ENCODE measurements around the gene USH1G. TPM values are rescaled to one million over a fixed set of nuclear protein-coding genes. Genes with fewer than 3 reads are reported as not detected.
A peak's percentile ranks its signal among the peaks of the same experiment; 100 is the strongest.
"Not testable (repeated sequence)": the region's sequence is repeated elsewhere in the genome, so short reads cannot be mapped to it uniquely, and the experiment has no call there.

The USH1G gene
- not detected in 2 replicates for total RNA-seq

GRCh38 chr17:74922694-74923537 is at the start of gene USH1G:
Gene USH1G (minus strand): TSS chr17:74923255. CDS start chr17:74923073, 182 bp downstream.
- no peak for DNase-seq (ENCODE audit: low spot score)
- H3K4me1 Mint-ChIP-seq (ENCODE audit: low read depth) = no peaks in the 10 kb centered on the region
- no peak within 1 kb of the TSS for H3K27ac Mint-ChIP-seq
- H3K9me3 Mint-ChIP-seq = no peaks in the 10 kb centered on the region
- no peaks in the 10 kb centered on the region for H3K36me3 Mint-ChIP-seq (ENCODE audit: low read depth)
- H3K27me3 Mint-ChIP-seq (ENCODE audit: insufficient read depth) = peaks cover 51% of the 10 kb centered on the region
- no peak within 1 kb of the TSS for H3K4me3 Mint-ChIP-seq
- intact Hi-C loops (cut with micrococcal nuclease) = loop anchor here (1.0 kb wide), 1 partner anchor 35 kb away; no protein-coding TSS in a partner anchor

- H3K9me3 Mint-ChIP-seq = no peaks in the 10 kb centered on the region
- H3K27me3 Mint-ChIP-seq (ENCODE audit: insufficient read depth) = peaks cover 52% of the 10 kb centered on the region
- H3K4me3 Mint-ChIP-seq = peak within 1 kb of the TSS; percentile 80
- intact Hi-C loops (cut with micrococcal nuclease) = loop anchor here (1.0 to 2.0 kb wide), 3 partner anchors 10 to 52 kb away; partner anchors contain the start of gene CDR2L
- H3K27ac Mint-ChIP-seq = peak within 1 kb of the TSS; percentile 31
- peaks cover 6% of the 10 kb centered on the region for H3K4me1 Mint-ChIP-seq (ENCODE audit: low read depth)
- no peaks in the 10 kb centered on the region for H3K36me3 Mint-ChIP-seq (ENCODE audit: low read depth)
- peak; percentile 54 for DNase-seq (ENCODE audit: low spot score)
These were observed 49.3 kb upstream of the USH1G start, which contains the start of gene HID1 for GRCh38 chr17:74972107-74972972. Gene HID1 (minus strand): TSS chr17:74972759. CDS start chr17:74972656, 103 bp downstream.

DNA sequence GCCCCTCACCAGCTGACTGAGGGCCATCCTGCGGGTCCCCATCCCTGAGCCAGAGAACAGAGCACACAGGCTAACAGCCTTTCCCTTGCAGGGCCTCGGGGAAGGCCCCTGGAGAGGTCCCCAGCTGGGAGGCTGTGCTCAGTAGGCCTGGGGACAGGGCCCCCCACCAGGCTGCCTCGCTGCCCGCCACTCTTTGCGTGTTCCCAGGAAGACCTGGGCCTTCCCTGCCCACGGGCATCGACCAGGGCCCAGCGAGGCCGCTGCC is 48.7 kb upstream of the USH1G start:
- Mint-ChIP-seq H3K27me3 (ENCODE audit: insufficient read depth) (peaks cover 52% of the 10 kb centered on the region), H3K4me3 (no peak overlapping the region), H3K9me3 (no peaks in the 10 kb centered on the region), H3K4me1 (ENCODE audit: low read depth) (peaks cover 6% of the 10 kb centered on the region), H3K36me3 (ENCODE audit: low read depth) (no peaks in the 10 kb centered on the region), H3K27ac (no peak overlapping the region)
- intact Hi-C loops (cut with micrococcal nuclease) = loop anchor here (1.0 to 2.0 kb wide), 3 partner anchors 11 to 53 kb away; partner anchors contain the start of gene CDR2L
- DNase-seq (ENCODE audit: low spot score) = no peak

GRCh38 chr17:74971069-74971841 is 48.2 kb upstream of the USH1G start:
- Mint-ChIP-seq H3K27me3 (ENCODE audit: insufficient read depth) (peaks cover 52% of the 10 kb centered on the region), H3K9me3 (no peaks in the 10 kb centered on the region), H3K27ac (no peak overlapping the region), H3K4me1 (ENCODE audit: low read depth) (peaks cover 6% of the 10 kb centered on the region), H3K36me3 (ENCODE audit: low read depth) (no peaks in the 10 kb centered on the region), H3K4me3 (peak overlapping the region; percentile 54)
- intact Hi-C loops (cut with micrococcal nuclease) = no loop called here
- no peak for DNase-seq (ENCODE audit: low spot score)

DNA sequence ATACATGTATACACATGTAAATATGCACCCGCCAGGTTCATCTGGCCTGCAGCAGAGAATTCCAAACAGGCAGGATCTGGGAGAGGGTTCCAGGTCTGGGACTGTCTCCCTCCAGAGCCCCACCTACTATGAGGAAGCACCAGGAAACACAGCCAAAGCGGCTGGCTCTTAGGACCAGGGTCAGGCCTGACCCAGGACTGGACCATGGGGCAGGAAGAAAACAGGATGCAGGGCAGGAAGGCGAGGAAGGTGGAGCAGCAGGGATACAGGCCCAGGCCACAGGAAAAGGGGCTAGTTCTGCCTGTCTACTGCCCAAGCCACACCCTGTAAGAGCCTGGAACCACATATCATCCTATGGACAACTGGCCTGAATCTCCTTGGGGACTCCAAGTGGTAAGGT is 47.3 kb upstream of the USH1G start:
- H3K4me1 Mint-ChIP-seq (ENCODE audit: low read depth) = peaks cover 6% of the 10 kb centered on the region
- intact Hi-C loops (cut with micrococcal nuclease) = no loop called here
- H3K27ac Mint-ChIP-seq = no peak overlapping the region
- no peaks in the 10 kb centered on the region for H3K9me3 Mint-ChIP-seq
- peaks cover 47% of the 10 kb centered on the region for H3K27me3 Mint-ChIP-seq (ENCODE audit: insufficient read depth)
- H3K4me3 Mint-ChIP-seq = no peak overlapping the region
- no peaks in the 10 kb centered on the region for H3K36me3 Mint-ChIP-seq (ENCODE audit: low read depth)
- no peak for DNase-seq (ENCODE audit: low spot score)

DNA sequence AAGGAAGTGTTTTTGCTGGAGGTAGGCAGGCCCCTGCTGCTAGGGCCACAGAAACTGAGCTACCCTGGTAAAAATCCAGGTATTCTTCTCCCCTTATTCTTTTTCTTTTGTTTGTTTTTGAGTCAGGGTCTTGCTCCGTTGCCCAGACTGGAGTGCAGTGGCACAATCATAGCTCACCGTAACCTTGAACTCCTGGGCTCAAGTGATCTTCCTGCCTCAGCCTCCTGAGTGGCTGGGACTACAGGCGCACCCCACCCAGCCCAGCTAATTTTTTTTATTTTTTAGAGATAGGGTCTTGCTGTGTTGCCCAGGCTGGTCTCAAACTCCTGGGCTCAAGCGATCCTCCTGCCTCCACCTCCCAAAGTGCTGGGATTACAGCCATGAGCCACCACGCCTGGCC is 46.4 kb upstream of the USH1G start:
- H3K9me3 Mint-ChIP-seq; H3K36me3 Mint-ChIP-seq (ENCODE audit: low read depth); H3K4me3 Mint-ChIP-seq; DNase-seq (ENCODE audit: low spot score); intact Hi-C loops (cut with micrococcal nuclease); H3K4me1 Mint-ChIP-seq (ENCODE audit: low read depth); H3K27ac Mint-ChIP-seq: not testable (repeated sequence)
- H3K27me3 Mint-ChIP-seq (ENCODE audit: insufficient read depth) = peaks cover 39% of the 10 kb centered on the region

DNA sequence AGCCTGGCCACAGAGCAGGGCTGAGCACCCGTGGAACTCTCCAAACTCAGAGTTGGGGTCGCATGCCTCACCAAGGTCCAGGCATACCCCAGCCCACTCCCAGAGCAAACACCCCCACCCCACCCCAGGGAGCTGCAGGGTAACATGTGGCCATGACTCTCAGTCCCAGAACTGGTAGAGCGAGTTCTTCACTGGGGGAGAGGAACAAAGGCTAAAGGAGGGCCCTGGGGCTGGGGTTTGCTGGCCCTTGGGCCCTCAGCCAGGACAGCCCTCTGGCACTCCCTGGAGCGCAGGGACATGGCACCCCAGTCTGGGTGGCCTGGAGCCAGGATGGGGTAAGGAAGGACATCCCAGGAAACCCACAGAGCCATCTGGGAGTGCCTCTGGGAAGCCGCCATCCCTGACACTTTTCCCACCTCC is 45.3 kb upstream of the USH1G start:
- Mint-ChIP-seq H3K9me3 (no peaks in the 10 kb centered on the region), H3K27me3 (ENCODE audit: insufficient read depth) (peaks cover 28% of the 10 kb centered on the region), H3K4me1 (ENCODE audit: low read depth) (peaks cover 6% of the 10 kb centered on the region), H3K4me3 (no peak overlapping the region), H3K36me3 (ENCODE audit: low read depth) (no peaks in the 10 kb centered on the region), H3K27ac (no peak overlapping the region)
- intact Hi-C loops (cut with micrococcal nuclease) = no loop called here
- DNase-seq (ENCODE audit: low spot score) = no peak

- Mint-ChIP-seq H3K4me1 (ENCODE audit: low read depth) (no peaks in the 10 kb centered on the region), H3K4me3 (no peak overlapping the region), H3K36me3 (ENCODE audit: low read depth) (no peaks in the 10 kb centered on the region), H3K27ac (no peak overlapping the region), H3K27me3 (ENCODE audit: insufficient read depth) (peaks cover 2% of the 10 kb centered on the region), H3K9me3 (no peaks in the 10 kb centered on the region)
- intact Hi-C loops (cut with micrococcal nuclease) = loop anchor here (5.0 kb wide), 1 partner anchor 142 kb away; the partner anchor contains the start of gene ARMC7
- no peak for DNase-seq (ENCODE audit: low spot score)
These were observed 42.0 kb upstream of the USH1G start for GRCh38 chr17:74964988-74965622.

DNA sequence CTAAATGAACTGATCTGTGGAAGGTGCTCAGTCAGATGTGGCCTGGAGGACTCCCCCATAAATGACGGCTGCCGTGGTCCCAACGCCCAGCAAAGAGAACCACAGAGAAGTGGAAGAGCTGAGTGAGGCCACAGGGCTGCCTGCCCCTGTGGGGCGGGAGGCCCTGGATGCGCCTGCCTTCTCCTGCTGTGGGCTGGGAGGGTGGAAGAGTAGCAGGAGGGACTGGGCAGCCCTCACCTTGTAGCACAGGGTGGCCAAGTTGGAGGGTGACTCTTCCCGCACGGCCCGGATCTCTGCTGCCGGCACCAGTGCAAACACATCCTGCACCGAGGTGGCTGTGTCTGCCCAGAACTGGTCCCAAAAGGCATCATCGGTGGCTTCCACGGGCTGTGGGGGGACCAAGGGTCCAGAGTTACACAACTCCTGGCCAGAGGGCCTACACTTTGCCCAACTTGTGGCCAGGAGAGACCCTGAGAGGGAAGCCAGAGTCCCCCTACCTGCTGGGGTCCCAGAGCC is 41.2 kb upstream of the USH1G start:
- H3K4me1 Mint-ChIP-seq (ENCODE audit: low read depth) = no peaks in the 10 kb centered on the region

GRCh38 chr17:74963656-74964055 is 40.6 kb upstream of the USH1G start:
- Mint-ChIP-seq H3K9me3 (no peaks in the 10 kb centered on the region), H3K4me3 (no peak overlapping the region), H3K36me3 (ENCODE audit: low read depth) (no peaks in the 10 kb centered on the region), H3K27ac (no peak overlapping the region), H3K4me1 (ENCODE audit: low read depth) (no peaks in the 10 kb centered on the region), H3K27me3 (ENCODE audit: insufficient read depth) (no peaks in the 10 kb centered on the region)
- no peak for DNase-seq (ENCODE audit: low spot score)
- intact Hi-C loops (cut with micrococcal nuclease) = loop anchor here (5.0 kb wide), 1 partner anchor 144 kb away; the partner anchor contains the start of gene ARMC7

More for the DNA sequence above, 41.2 kb upstream of the USH1G start:
- H3K4me3 Mint-ChIP-seq = no peak overlapping the region
- intact Hi-C loops (cut with micrococcal nuclease) = loop anchor here (5.0 kb wide), 1 partner anchor 143 kb away; the partner anchor contains the start of gene ARMC7
- H3K36me3 Mint-ChIP-seq (ENCODE audit: low read depth) = no peaks in the 10 kb centered on the region
- no peaks in the 10 kb centered on the region for H3K27me3 Mint-ChIP-seq (ENCODE audit: insufficient read depth)
- H3K27ac Mint-ChIP-seq = no peak overlapping the region
- DNase-seq (ENCODE audit: low spot score) = no peak
- H3K9me3 Mint-ChIP-seq = no peaks in the 10 kb centered on the region

GRCh38 chr17:74962622-74963394 is 39.8 kb upstream of the USH1G start:
- Mint-ChIP-seq H3K27me3 (ENCODE audit: insufficient read depth) (peaks cover 4% of the 10 kb centered on the region), H3K27ac (no peak overlapping the region), H3K4me1 (ENCODE audit: low read depth) (no peaks in the 10 kb centered on the region), H3K36me3 (ENCODE audit: low read depth) (no peaks in the 10 kb centered on the region), H3K9me3 (no peaks in the 10 kb centered on the region), H3K4me3 (no peak overlapping the region)
- intact Hi-C loops (cut with micrococcal nuclease) = loop anchor here (5.0 kb wide), 1 partner anchor 144 kb away; the partner anchor contains the start of gene ARMC7
- DNase-seq (ENCODE audit: low spot score) = no peak

Measured in activated T-helper 1 cell treated with anti-CD3 and anti-CD28 coated beads, Interleukin-12 subunit alpha, Interleukin-12 subunit beta, Interleukin-2, Interleukin-4 antibody, amounts not matched to agents 30 ng/mL and 10 ng/mL and 1 ng/mL, durations not matched to agents 14 hours and 24 hours and 36 hours (primary cell).